ENCODE measurements around the gene AGAP3. TPM values are rescaled to one million over a fixed set of nuclear protein-coding genes. Genes with fewer than 3 reads are reported as not detected.

AGAP3 gene
- total and polyA plus RNA-seq, 4 donors, result 3.9 to 27.0 (median 17.6) TPM

- no peak overlapping the region for H3K4me3 ChIP-seq (ENCODE audit: low read depth in 1 of 3, low read length in 3 of 3)
- H3K4me1 ChIP-seq (ENCODE audit: control insufficient read depth in 4 of 4, insufficient read depth in 4 of 4, low read length in 3 of 4), result no peaks in the 10 kb centered on the region
- H3K27ac ChIP-seq (ENCODE audit: low read depth in 1 of 2, low read length in 2 of 2), result no peak overlapping the region
- no peak for DNase-seq (ENCODE audit: low spot score)
- whole genome bisulfite sequencing, result 90% methylated on average over 19 of the region's 19 CpGs
- no peaks in the 10 kb centered on the region for H3K9me3 ChIP-seq (ENCODE audit: control insufficient read depth in 4 of 4, low read length in 3 of 4)
- no peak overlapping the region for H3K9ac ChIP-seq (ENCODE audit: low read depth in 1 of 2, low read length in 2 of 2)
- peaks cover 19 to 72% (median 37%) of the 10 kb centered on the region in 4 donors for H3K36me3 ChIP-seq (ENCODE audit: control insufficient read depth in 4 of 4, insufficient read depth in 3 of 4, low read depth in 1 of 4, low read length in 3 of 4)
- TF ChIP-seq FOXA2 (IDR thresholded peaks at IDR 0.05) (no peak), TAF1 (conservative IDR thresholded peaks at IDR 0.05) (no peak)
- TF ChIP-seq, protein P1, sequence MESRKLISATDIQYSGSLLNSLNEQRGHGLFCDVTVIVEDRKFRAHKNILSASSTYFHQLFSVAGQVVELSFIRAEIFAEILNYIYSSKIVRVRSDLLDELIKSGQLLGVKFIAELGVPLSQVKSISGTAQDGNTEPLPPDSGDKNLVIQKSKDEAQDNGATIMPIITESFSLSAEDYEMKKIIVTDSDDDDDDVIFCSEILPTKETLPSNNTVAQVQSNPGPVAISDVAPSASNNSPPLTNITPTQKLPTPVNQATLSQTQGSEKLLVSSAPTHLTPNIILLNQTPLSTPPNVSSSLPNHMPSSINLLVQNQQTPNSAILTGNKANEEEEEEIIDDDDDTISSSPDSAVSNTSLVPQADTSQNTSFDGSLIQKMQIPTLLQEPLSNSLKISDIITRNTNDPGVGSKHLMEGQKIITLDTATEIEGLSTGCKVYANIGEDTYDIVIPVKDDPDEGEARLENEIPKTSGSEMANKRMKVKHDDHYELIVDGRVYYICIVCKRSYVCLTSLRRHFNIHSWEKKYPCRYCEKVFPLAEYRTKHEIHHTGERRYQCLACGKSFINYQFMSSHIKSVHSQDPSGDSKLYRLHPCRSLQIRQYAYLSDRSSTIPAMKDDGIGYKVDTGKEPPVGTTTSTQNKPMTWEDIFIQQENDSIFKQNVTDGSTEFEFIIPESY (IDR thresholded peaks at IDR 0.05), result no peak
- no peaks in the 10 kb centered on the region for H3K27me3 ChIP-seq (ENCODE audit: control insufficient read depth in 4 of 4, insufficient read depth in 4 of 4, low read length in 3 of 4)
Measured at GRCh38 chr7:151131592-151132293, 45.5 kb downstream of the AGAP3 start.

- no peak for TF ChIP-seq EGR1 (IDR thresholded peaks at IDR 0.05; ENCODE audit: low read depth in 2 of 2)
- TF ChIP-seq HNF4G (IDR thresholded peaks at IDR 0.05), result no peak
- TF ChIP-seq FOXA1 (IDR thresholded peaks at IDR 0.05), result no peak
- no peak for TF ChIP-seq TAF1 (conservative IDR thresholded peaks at IDR 0.05)
- no peak for TF ChIP-seq SP1 (IDR thresholded peaks at IDR 0.05)
- no peak for TF ChIP-seq YY1 (IDR thresholded peaks at IDR 0.05)
- TF ChIP-seq JUND (IDR thresholded peaks at IDR 0.05), result no peak
- Histone ChIP-seq H3K9ac (ENCODE audit: low read depth in 1 of 2, low read length in 2 of 2) (no peak overlapping the region), H3K27ac (ENCODE audit: low read depth in 1 of 2, low read length in 2 of 2) (no peak overlapping the region), H3K4me1 (ENCODE audit: control insufficient read depth in 4 of 4, insufficient read depth in 4 of 4, low read length in 3 of 4) (no peaks in the 10 kb centered on the region), H3K9me3 (ENCODE audit: control insufficient read depth in 4 of 4, low read length in 3 of 4) (no peaks in the 10 kb centered on the region), H3K27me3 (ENCODE audit: control insufficient read depth in 4 of 4, insufficient read depth in 4 of 4, low read length in 3 of 4) (no peaks in the 10 kb centered on the region), H3K4me3 (ENCODE audit: low read depth in 1 of 3, low read length in 3 of 3) (no peak overlapping the region), H3K36me3 (ENCODE audit: control insufficient read depth in 4 of 4, insufficient read depth in 3 of 4, low read depth in 1 of 4, low read length in 3 of 4) (peaks cover 19 to 76% (median 38%) of the 10 kb centered on the region in 4 donors)
- no peak for DNase-seq (ENCODE audit: low spot score)
- WGBS, result 98% methylated on average over 21 of the region's 21 CpGs
Measured at GRCh38 chr7:151132461-151133205, 46.4 kb downstream of the AGAP3 start.

GRCh38 chr7:151133266-151133985 is 47.2 kb downstream of the AGAP3 start:
- Histone ChIP-seq H3K36me3 (ENCODE audit: control insufficient read depth in 4 of 4, insufficient read depth in 3 of 4, low read depth in 1 of 4, low read length in 3 of 4) (peaks cover 19 to 77% (median 37%) of the 10 kb centered on the region in 4 donors), H3K27ac (ENCODE audit: low read depth in 1 of 2, low read length in 2 of 2) (no peak overlapping the region), H3K9ac (ENCODE audit: low read depth in 1 of 2, low read length in 2 of 2) (no peak overlapping the region), H3K27me3 (ENCODE audit: control insufficient read depth in 4 of 4, insufficient read depth in 4 of 4, low read length in 3 of 4) (no peaks in the 10 kb centered on the region), H3K4me3 (ENCODE audit: low read depth in 1 of 3, low read length in 3 of 3) (no peak overlapping the region), H3K4me1 (ENCODE audit: control insufficient read depth in 4 of 4, insufficient read depth in 4 of 4, low read length in 3 of 4) (no peaks in the 10 kb centered on the region), H3K9me3 (ENCODE audit: control insufficient read depth in 4 of 4, low read length in 3 of 4) (no peaks in the 10 kb centered on the region)
- no peak for TF ChIP-seq FOXA2 (IDR thresholded peaks at IDR 0.05)
- TF ChIP-seq, protein P2, sequence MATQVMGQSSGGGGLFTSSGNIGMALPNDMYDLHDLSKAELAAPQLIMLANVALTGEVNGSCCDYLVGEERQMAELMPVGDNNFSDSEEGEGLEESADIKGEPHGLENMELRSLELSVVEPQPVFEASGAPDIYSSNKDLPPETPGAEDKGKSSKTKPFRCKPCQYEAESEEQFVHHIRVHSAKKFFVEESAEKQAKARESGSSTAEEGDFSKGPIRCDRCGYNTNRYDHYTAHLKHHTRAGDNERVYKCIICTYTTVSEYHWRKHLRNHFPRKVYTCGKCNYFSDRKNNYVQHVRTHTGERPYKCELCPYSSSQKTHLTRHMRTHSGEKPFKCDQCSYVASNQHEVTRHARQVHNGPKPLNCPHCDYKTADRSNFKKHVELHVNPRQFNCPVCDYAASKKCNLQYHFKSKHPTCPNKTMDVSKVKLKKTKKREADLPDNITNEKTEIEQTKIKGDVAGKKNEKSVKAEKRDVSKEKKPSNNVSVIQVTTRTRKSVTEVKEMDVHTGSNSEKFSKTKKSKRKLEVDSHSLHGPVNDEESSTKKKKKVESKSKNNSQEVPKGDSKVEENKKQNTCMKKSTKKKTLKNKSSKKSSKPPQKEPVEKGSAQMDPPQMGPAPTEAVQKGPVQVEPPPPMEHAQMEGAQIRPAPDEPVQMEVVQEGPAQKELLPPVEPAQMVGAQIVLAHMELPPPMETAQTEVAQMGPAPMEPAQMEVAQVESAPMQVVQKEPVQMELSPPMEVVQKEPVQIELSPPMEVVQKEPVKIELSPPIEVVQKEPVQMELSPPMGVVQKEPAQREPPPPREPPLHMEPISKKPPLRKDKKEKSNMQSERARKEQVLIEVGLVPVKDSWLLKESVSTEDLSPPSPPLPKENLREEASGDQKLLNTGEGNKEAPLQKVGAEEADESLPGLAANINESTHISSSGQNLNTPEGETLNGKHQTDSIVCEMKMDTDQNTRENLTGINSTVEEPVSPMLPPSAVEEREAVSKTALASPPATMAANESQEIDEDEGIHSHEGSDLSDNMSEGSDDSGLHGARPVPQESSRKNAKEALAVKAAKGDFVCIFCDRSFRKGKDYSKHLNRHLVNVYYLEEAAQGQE (IDR thresholded peaks at IDR 0.05), result no peak
- TF ChIP-seq, protein P1 (IDR thresholded peaks at IDR 0.05), result no peak
- no peak for TF ChIP-seq NR2F2 (IDR thresholded peaks at IDR 0.05)
- no peak for TF ChIP-seq HNF4G (IDR thresholded peaks at IDR 0.05)
- TF ChIP-seq ATF3 (IDR thresholded peaks at IDR 0.05), result no peak
- no peak for TF ChIP-seq GABPA (IDR thresholded peaks at IDR 0.05 in 1 of 2, conservative IDR thresholded peaks at IDR 0.05 in 1 of 2)
- no peak for TF ChIP-seq FOXA1 (IDR thresholded peaks at IDR 0.05)
- no peak for TF ChIP-seq MAX (IDR thresholded peaks at IDR 0.05)
- TF ChIP-seq TAF1 (conservative IDR thresholded peaks at IDR 0.05), result no peak
- TF ChIP-seq HNF4A (conservative IDR thresholded peaks at IDR 0.05), result no peak
- no peak for DNase-seq (ENCODE audit: low spot score)
- WGBS, result 91% methylated on average over 16 of the region's 16 CpGs
